ENCODE results near the gene FILIP1.

DNA sequence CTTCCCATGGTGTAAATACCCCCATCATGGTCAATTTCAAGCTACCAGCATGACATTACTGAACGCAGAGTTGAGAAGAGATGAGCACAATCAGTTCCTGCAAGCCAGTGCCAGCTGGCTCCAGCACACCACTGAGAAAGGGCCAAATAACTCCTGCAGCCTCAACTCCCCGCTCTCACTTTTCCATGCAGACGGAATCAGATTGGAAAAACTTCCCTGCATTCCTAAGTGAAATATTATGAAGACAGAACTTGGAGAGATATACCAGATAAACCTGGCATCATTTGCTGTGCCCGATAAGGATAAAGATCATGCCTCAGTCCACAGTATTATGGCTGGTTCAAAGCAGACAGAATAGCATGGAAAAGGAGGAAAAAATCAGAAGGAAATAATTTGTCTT lies 56.7 kb downstream of the FILIP1 start:
- no peak for TF ChIP-seq RAD21 (IDR thresholded peaks at IDR 0.05; ENCODE audit: low read depth)
- no peak for TF ChIP-seq EGR1 (IDR thresholded peaks at IDR 0.05)
- TF ChIP-seq, protein P1, sequence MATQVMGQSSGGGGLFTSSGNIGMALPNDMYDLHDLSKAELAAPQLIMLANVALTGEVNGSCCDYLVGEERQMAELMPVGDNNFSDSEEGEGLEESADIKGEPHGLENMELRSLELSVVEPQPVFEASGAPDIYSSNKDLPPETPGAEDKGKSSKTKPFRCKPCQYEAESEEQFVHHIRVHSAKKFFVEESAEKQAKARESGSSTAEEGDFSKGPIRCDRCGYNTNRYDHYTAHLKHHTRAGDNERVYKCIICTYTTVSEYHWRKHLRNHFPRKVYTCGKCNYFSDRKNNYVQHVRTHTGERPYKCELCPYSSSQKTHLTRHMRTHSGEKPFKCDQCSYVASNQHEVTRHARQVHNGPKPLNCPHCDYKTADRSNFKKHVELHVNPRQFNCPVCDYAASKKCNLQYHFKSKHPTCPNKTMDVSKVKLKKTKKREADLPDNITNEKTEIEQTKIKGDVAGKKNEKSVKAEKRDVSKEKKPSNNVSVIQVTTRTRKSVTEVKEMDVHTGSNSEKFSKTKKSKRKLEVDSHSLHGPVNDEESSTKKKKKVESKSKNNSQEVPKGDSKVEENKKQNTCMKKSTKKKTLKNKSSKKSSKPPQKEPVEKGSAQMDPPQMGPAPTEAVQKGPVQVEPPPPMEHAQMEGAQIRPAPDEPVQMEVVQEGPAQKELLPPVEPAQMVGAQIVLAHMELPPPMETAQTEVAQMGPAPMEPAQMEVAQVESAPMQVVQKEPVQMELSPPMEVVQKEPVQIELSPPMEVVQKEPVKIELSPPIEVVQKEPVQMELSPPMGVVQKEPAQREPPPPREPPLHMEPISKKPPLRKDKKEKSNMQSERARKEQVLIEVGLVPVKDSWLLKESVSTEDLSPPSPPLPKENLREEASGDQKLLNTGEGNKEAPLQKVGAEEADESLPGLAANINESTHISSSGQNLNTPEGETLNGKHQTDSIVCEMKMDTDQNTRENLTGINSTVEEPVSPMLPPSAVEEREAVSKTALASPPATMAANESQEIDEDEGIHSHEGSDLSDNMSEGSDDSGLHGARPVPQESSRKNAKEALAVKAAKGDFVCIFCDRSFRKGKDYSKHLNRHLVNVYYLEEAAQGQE (IDR thresholded peaks at IDR 0.05; ENCODE audit: low read depth) = no peak
- TF ChIP-seq EP300 (IDR thresholded peaks at IDR 0.05; ENCODE audit: borderline replicate concordance) = no peak
- TF ChIP-seq, protein P2, sequence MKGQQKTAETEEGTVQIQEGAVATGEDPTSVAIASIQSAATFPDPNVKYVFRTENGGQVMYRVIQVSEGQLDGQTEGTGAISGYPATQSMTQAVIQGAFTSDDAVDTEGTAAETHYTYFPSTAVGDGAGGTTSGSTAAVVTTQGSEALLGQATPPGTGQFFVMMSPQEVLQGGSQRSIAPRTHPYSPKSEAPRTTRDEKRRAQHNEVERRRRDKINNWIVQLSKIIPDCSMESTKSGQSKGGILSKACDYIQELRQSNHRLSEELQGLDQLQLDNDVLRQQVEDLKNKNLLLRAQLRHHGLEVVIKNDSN (IDR thresholded peaks at IDR 0.05) = no peak
- no peak for TF ChIP-seq CREB1 (IDR thresholded peaks at IDR 0.05; ENCODE audit: low read depth)
- no peak for TF ChIP-seq CEBPB (IDR thresholded peaks at IDR 0.05)
